SJCRH30 (cell line): Measurements from ENCODE around the gene ZIM2. TPM values are rescaled to one million over a fixed set of nuclear protein-coding genes. Genes with fewer than 3 reads are reported as not detected.
A peak's percentile ranks its signal among the peaks of the same experiment; 100 is the strongest.
"Not testable (repeated sequence)": the region's sequence is repeated elsewhere in the genome, so short reads cannot be mapped to it uniquely, and the experiment has no call there.

Experiments used
- DNase-seq, 2 experiments: peaks; one replicate each; pipeline ENCODE4 v3.0.0-alpha.2; 2015 to 2020
- H3K27ac ChIP-seq: fragments of 250-450 bp; sonication (Bioruptor Pico); 2 replicates; pipeline ENCODE4 v1.5.1; 2020; ENCODE audit warnings: mild to moderate bottlenecking, moderate library complexity
- H3K27me3 ChIP-seq: fragments of 250-450 bp; sonication (Bioruptor Pico); 2 replicates; pipeline ENCODE4 v1.5.1; 2020; ENCODE audit warnings: mild to moderate bottlenecking, moderate library complexity
- H3K36me3 ChIP-seq: fragments of 250-450 bp; sonication (Bioruptor Pico); 2 replicates; pipeline ENCODE4 v1.5.1; 2020; ENCODE audit warnings: mild to moderate bottlenecking, moderate library complexity
- H3K4me1 ChIP-seq: fragments of 250-450 bp; sonication (Bioruptor Pico); 2 replicates; pipeline ENCODE4 v1.5.1; 2020; ENCODE audit warnings: mild to moderate bottlenecking, moderate library complexity
- H3K4me3 ChIP-seq: fragments of 250-450 bp; sonication (Bioruptor Pico); 2 replicates; pipeline ENCODE4 v1.5.1; 2020; ENCODE audit warnings: mild to moderate bottlenecking, moderate library complexity
- H3K9me3 ChIP-seq: fragments of 250-450 bp; sonication (Bioruptor Pico); replicated peaks from 2 replicates; pipeline ENCODE4 v1.5.1; 2020; ENCODE audit warnings: mild to moderate bottlenecking, moderate library complexity
- total RNA-seq: library from RNA; depleted of rRNA; stranded (reverse); fragments of >200 nt; shearing (Covaris generic); gene quantifications from 2 replicates; pipeline ENCODE4 v1.2.3, GENCODE V29; 2014; rRNA removed

Gene ZIM2
- 7.1 and 8.9 TPM in 2 replicates for total RNA-seq

DNA sequence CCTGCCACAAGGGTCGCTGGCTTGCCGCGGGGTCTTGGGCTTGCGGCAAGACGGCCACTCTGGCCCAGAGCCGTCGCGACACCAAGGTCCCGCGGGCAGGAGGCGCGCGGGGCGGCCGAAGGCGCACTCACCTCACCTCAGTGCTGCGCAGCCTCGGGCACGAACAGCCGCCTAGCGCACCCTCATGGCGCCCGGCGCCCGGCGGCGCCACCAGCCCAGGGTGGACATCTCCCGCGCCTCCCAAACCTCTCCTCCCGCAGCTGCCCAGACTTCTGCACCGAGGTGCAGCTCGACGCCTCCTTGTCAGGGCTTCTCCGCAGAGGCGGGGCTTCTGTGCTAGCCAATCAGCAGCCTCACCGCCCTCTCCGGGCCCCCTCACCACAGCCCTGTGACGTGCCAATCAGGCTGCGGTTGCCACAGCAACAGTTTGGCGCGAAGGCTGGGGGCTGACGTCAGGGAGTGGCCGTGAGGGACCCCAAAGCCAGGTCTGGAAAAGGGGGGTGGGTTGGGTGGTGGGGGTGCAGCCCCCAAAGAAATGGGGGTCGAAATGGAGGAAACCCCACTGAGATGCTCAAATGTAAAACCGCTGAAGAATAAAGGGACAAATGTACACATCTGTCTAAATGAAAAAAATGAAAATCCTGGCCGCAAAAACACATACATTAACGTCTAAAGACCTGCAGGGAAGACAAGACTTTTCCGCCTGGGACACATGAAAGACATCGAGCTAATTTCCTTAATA lies at the start of gene ZIM2, which contains the start of gene PEG3:
Gene ZIM2, minus strand, starts transcription at position 276 of the 742 bp plus-strand sequence. CDS start 16,449 bp downstream, outside the sequence.
Gene PEG3, minus strand, starts transcription at position 276 of the 742 bp plus-strand sequence. CDS start 16,071 bp downstream, outside the sequence.
- peak; percentile 95 to 96 for DNase-seq
- H3K27me3 ChIP-seq, result no peaks in the 10 kb centered on the region
- H3K36me3 ChIP-seq, result peaks cover 8% of the 10 kb centered on the region
- peaks cover 10% of the 10 kb centered on the region for H3K4me1 ChIP-seq
- H3K27ac ChIP-seq, result peak within 1 kb of the TSS; percentile 92
- H3K9me3 ChIP-seq, result no peaks in the 10 kb centered on the region
- peak within 1 kb of the TSS; percentile 79 for H3K4me3 ChIP-seq

DNA sequence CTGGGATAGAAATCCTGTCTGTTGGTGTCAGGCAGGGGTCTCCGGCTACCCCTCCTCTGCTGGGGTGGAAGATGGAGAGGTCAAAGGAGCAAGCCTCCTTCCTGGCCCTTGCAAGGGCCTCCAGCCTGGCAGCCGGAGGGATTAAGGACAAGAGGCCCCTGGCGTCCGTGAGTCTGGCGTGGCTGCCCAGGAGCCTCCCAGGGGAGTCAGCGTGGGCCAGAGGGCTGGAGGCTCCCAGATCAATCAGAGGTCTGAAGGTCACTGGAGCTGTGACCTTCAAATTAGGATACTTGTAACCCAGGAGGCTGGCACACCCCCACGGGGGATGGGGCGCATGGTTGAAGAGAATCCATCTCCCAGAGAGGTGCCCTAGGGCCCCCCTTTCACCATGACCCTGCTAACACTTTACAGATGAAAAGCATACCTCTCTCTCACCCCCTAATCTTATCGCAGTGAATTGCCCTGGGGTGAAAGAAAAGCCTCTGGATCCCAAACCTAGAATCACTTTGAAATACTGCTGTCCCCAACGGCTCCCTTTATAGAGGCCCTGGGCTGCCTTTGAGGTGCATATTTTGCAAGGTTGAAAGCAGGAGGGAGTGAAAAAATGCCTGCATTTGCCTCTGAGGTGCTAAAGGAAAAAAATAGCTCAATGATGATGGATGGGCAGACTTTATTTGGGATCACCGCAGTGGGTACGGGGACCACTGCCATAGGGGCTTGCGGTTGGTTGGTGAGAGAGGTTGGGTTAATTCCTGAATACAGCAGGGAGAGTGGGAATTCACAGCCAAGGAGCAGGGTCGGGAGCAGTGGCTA lies 44.9 kb upstream of the ZIM2 start:
- Histone ChIP-seq H3K4me3 (peak overlapping the region; percentile 14), H3K27me3 (no peaks in the 10 kb centered on the region), H3K9me3 (peaks cover 3% of the 10 kb centered on the region; the same call in 1 of the 2 replicates), H3K4me1 (peaks cover 29% of the 10 kb centered on the region), H3K27ac (peak overlapping the region; percentile 92), H3K36me3 (no peaks in the 10 kb centered on the region)
- peak; percentile 75 to 79 for DNase-seq

- no peaks in the 10 kb centered on the region for H3K27me3 ChIP-seq
- peaks cover 29% of the 10 kb centered on the region for H3K4me1 ChIP-seq
- H3K4me3 ChIP-seq, result peak overlapping the region; percentile 14
- H3K27ac ChIP-seq, result peak overlapping the region; percentile 92
- H3K9me3 ChIP-seq, result peaks cover 3% of the 10 kb centered on the region; the same call in 1 of the 2 replicates
- DNase-seq, result peak; percentile 78 to 81
- no peaks in the 10 kb centered on the region for H3K36me3 ChIP-seq
These were observed 43.9 kb upstream of the ZIM2 start for GRCh38 chr19:56884441-56884840.

DNA sequence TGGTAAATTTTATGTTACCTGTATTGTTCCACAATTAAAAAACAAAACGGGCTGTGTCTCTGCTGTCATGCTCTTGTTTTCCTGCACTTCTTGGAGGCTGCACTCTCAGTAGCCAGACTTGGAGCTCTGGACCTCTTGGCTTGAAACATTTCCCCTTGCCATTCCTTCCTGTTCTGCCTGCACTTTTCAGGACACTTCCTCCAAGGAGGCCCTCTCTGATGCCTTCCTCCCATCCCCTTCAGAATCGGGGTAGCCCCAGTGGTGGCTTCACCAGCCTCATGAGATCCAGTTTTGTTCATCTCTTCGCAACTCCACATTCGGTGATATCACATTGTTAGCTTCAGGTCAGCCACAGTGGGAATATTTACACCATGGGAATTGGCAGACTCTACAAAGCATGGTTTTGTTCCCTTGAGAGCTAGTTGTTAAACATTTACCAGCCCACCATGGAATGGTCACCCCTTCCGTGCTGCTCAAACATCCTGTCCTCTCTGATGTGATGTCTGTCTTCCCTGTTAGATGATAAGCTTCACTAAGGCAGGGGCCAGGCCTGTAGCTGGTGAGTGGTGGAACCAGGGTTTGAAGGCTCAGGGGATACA lies 40.2 kb upstream of the ZIM2 start:
- Histone ChIP-seq H3K27me3 (no peaks in the 10 kb centered on the region), H3K4me3 (no peak overlapping the region), H3K9me3 (peaks cover 6% of the 10 kb centered on the region; the same call in 1 of the 2 replicates), H3K4me1 (peaks cover 31% of the 10 kb centered on the region), H3K36me3 (no peaks in the 10 kb centered on the region), H3K27ac (no peak overlapping the region)
- DNase-seq, result no peak

- Histone ChIP-seq H3K4me1 (peaks cover 18% of the 10 kb centered on the region), H3K4me3 (no peak overlapping the region), H3K36me3 (no peaks in the 10 kb centered on the region), H3K27ac (no peak overlapping the region), H3K9me3 (peaks cover 19% of the 10 kb centered on the region), H3K27me3 (no peaks in the 10 kb centered on the region)
- DNase-seq, result no peak
These were observed 36.7 kb upstream of the ZIM2 start for GRCh38 chr19:56877069-56877715.

- no peaks in the 10 kb centered on the region for H3K36me3 ChIP-seq
- H3K27me3 ChIP-seq, result no peaks in the 10 kb centered on the region
- H3K9me3 ChIP-seq, result peaks cover 16% of the 10 kb centered on the region
- no peak overlapping the region for H3K4me3 ChIP-seq
- H3K4me1 ChIP-seq, result peaks cover 18% of the 10 kb centered on the region
- H3K27ac ChIP-seq, result peak overlapping the region; percentile 87
- DNase-seq, result peak; percentile 79 to 86
These were observed 35.2 kb upstream of the ZIM2 start for GRCh38 chr19:56875717-56876116.

GRCh38 chr19:56874530-56874929 lies 34.0 kb upstream of the ZIM2 start:
- peaks cover 16% of the 10 kb centered on the region for H3K9me3 ChIP-seq
- no peaks in the 10 kb centered on the region for H3K36me3 ChIP-seq
- no peak overlapping the region for H3K27ac ChIP-seq
- H3K4me1 ChIP-seq, result peaks cover 18% of the 10 kb centered on the region
- H3K27me3 ChIP-seq, result no peaks in the 10 kb centered on the region
- no peak overlapping the region for H3K4me3 ChIP-seq
- DNase-seq, result no peak

- Histone ChIP-seq H3K9me3 (peaks cover 16% of the 10 kb centered on the region), H3K4me1 (peaks cover 18% of the 10 kb centered on the region), H3K27me3 (no peaks in the 10 kb centered on the region), H3K27ac (no peak overlapping the region), H3K36me3 (no peaks in the 10 kb centered on the region), H3K4me3 (no peak overlapping the region)
- DNase-seq, result no peak
These were observed 33.0 kb upstream of the ZIM2 start for GRCh38 chr19:56873493-56873892.

GRCh38 chr19:56869886-56870285 lies 29.4 kb upstream of the ZIM2 start:
- Histone ChIP-seq H3K4me3 (no peak overlapping the region), H3K9me3 (peaks cover 10% of the 10 kb centered on the region), H3K4me1 (no peaks in the 10 kb centered on the region), H3K27ac (no peak overlapping the region), H3K27me3 (no peaks in the 10 kb centered on the region), H3K36me3 (no peaks in the 10 kb centered on the region)
- DNase-seq, result no peak

DNA sequence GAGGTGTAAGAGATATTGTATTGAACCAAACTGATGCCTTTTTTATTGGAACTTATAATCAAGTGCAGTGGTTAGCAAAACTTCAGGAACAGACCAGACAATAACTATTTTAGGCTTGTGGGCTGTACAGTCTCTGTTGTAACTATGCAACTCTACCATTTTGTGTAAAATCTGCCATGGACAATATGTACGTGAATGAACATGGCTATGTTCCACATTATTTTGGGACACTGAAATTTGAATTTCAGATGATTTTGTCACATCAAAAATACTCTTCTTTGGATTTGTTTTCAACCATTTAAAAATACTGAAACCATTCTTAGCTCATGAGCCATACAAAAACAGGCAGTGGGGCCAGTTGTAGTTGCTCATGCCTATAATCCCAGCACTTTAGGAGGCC lies 27.9 kb upstream of the ZIM2 start:
- Histone ChIP-seq H3K36me3 (no peaks in the 10 kb centered on the region), H3K9me3 (no peaks in the 10 kb centered on the region), H3K27ac (no peak overlapping the region), H3K4me1 (0 out of 2 replicates have a peak, but pooled peaks cover 4% of the 10 kb centered on the region), H3K4me3 (no peak overlapping the region), H3K27me3 (no peaks in the 10 kb centered on the region)
- no peak for DNase-seq

- no peak overlapping the region for H3K4me3 ChIP-seq
- H3K9me3 ChIP-seq, result no peaks in the 10 kb centered on the region
- H3K4me1 ChIP-seq, result peaks cover 15% of the 10 kb centered on the region
- DNase-seq, result no peak
- no peaks in the 10 kb centered on the region for H3K36me3 ChIP-seq
- no peaks in the 10 kb centered on the region for H3K27me3 ChIP-seq
- no peak overlapping the region for H3K27ac ChIP-seq
These were observed 26.0 kb upstream of the ZIM2 start for GRCh38 chr19:56866538-56866937.

DNA sequence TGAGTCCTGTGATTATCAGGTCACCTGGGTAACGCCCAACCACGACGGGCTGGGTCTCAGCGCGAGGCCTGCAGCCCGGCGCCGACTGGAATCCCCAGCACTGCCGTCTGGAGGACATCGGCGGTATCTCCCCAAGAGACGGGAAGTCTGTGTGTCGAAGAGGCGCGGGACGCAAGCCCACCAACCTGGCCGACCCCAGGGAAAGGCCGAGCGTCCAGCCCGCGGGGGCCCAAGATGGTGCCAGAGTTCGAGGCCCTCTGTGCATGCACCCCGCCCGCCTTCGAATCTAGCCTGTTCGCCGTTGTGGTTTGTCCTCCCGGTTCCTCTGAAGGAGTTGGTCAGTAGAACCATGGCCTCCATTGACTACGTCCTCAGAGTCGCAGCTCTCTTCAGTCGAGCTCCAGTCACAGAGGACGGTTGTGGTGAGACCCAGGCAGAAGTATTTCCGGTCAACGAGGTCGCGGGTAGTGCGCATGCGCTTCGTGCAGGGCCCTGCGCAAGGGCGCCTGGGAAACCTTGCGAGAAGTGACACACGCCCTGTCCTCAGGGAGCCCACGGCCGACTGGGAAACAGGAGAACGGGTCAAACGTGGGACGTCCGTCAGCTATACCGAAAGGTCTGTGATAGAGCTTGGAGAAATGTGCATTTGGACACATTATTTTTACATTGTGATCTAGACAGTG lies 24.1 kb upstream of the ZIM2 start:
- Histone ChIP-seq H3K4me1 (peaks cover 15% of the 10 kb centered on the region), H3K4me3 (no peak overlapping the region), H3K9me3 (no peaks in the 10 kb centered on the region), H3K27me3 (no peaks in the 10 kb centered on the region), H3K27ac (no peak overlapping the region), H3K36me3 (no peaks in the 10 kb centered on the region)
- no peak for DNase-seq

GRCh38 chr19:56862741-56863140 lies 22.2 kb upstream of the ZIM2 start:
- Histone ChIP-seq H3K4me1 (peaks cover 15% of the 10 kb centered on the region), H3K4me3 (no peak overlapping the region), H3K27ac (peak overlapping the region; percentile 77), H3K27me3 (no peaks in the 10 kb centered on the region), H3K9me3 (no peaks in the 10 kb centered on the region), H3K36me3 (no peaks in the 10 kb centered on the region)
- peak; percentile 39 to 81 for DNase-seq

GRCh38 chr19:56860409-56860808 lies 19.9 kb upstream of the ZIM2 start:
- not testable (repeated sequence) for H3K27me3 ChIP-seq, H3K9me3 ChIP-seq, DNase-seq, H3K36me3 ChIP-seq, H3K27ac ChIP-seq, H3K4me3 ChIP-seq
- peaks cover 15% of the 10 kb centered on the region for H3K4me1 ChIP-seq
